ENCODE data around the gene ATP12A.

ATP12A gene

DNA sequence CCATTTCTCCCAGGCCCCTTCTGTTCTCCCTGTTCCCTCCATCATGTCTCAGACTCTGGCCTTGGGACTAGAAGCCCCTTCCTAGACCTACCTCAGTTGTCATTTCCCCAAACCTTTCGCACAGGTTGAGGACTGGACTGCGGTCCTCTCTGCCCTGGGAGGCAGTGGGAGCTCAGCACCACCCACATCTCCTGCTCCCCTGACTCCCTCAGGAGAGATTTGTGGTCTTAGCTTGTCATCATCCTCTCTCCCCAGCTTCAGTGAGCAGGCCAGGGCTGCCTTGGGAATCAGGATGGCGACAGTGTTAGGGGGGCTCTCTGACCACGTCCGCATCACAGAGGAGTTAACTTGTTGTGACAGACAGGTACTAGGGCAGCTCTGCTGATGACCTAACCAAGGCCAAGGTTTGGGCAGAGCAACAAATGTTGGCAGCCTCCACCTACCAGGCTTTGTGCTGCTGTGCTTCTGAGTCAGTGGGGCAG lies 58.2 kb downstream of the ATP12A start:
- DNase-seq = no peak

- DNase-seq = no peak
These were observed 60.0 kb downstream of the ATP12A start for GRCh38 chr13:24740014-24740890.

- no peak for DNase-seq
These were observed 60.9 kb downstream of the ATP12A start for GRCh38 chr13:24741016-24741662.

GRCh38 chr13:24741791-24742190 lies 61.6 kb downstream of the ATP12A start:
- DNase-seq = no peak

GRCh38 chr13:24742294-24742693 lies 62.1 kb downstream of the ATP12A start:
- no peak for DNase-seq

- no peak for DNase-seq
These were observed 62.8 kb downstream of the ATP12A start for GRCh38 chr13:24742977-24743376.

DNA sequence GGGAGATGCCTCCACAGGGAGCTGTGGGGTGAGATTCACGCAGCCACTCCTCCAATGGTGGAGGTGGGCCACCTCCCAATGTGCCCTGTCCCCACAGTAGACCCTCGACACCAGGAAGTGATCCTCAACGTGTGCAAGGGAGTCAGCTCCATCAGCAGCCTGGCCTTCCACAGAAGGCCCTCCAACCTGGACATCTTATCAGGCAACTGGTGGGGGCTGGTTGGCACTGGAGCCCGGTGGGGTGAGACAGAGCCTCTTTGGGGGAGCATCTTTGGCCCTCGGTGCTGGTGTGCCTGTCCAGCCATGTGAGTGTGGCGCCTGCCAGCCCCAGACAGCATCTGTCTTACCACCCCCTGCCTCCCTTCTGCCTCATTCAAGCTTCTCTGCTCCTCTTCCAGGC lies 64.0 kb downstream of the ATP12A start:
- no peak for DNase-seq

DNA sequence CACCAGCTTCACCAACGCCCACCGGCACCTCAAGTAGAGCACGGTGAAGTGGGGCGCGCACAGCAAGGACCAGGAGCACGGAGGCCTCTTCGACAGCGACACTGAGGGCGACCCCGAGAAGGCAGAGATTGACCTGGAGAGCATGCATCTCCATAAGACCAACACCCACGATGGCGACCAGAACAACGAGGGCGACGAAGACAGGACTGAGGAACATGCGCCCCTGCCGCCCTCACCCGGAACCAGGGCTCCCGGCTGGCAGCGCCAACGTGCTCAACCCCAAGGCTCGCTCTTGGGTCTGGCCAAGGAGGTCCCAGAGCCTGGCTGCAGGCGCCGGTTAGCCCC lies 65.3 kb downstream of the ATP12A start:
- no peak for DNase-seq

GRCh38 chr13:24745861-24746617 lies 65.8 kb downstream of the ATP12A start:
- DNase-seq = no peak

- DNase-seq = no peak
These were observed 66.5 kb downstream of the ATP12A start for GRCh38 chr13:24746618-24747247.

DNA sequence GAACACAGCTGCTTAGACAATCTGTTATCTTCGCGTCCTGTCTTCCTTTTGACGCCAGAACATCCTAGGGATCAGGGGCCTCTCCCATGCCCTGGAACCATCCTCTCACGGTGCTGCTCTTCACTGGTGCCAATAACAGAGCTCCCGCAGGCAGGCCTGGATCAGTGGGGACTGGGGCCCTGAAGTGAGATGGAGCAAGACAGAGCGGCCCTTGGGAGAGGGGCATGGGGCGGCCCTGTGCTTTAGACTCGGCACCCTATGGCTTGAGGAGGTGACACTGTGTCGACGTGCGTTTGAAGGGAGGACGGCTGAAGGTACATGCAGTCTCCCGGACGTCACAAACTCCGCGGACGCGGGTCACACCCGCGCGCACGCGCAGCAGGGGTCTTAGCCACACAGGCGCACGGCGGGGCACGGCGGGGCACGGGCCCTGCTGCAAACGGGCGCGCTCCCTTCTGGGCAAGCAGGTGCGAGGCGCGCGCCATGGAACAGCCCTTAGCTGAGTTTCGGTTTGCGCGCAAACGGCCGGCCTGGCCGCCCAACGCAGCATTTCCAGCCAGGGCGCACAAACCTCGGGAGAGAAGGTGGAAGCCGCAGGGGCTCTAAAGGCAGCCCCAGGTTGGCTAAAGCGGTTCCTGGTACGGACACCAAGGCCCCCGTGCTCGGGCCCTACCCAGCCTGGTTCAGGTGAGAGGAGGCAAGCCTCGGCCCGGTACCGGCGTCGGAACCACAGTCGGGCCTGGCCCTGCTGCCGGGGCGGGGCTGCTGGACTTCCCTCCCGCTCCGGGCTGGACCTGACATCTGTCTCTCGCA lies 67.2 kb downstream of the ATP12A start:
- DNase-seq = no peak

DNA sequence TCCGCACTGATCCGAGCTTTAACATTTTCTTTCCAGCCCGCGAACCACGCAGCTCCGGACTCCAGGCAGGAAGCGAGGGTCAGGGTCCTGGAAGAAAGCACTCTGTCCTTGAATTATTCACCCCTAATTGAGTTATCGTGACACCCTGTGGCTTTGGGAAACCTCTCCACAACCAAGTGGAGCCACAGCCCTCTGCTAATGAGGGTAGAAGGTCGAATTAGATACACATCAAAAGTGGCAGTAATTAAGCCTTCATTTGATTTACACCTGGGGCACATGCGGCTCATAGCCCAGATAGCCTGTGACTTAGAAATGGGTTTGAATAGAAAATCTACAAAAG lies 67.8 kb downstream of the ATP12A start:
- DNase-seq = no peak

GRCh38 chr13:24759197-24759596 lies 79.0 kb downstream of the ATP12A start:
- no peak for DNase-seq
